Urothelium cell line (cell line): ENCODE data around the gene COX7A2.

Experiments
- DNase-seq: peaks from one replicate; pipeline ENCODE4 v3.0.0; 2011; ENCODE audit warnings: low spot score, mixed read lengths
- FAIRE-seq: peaks from 2 replicates; lab custom pipeline; 2011; peaks lifted over from hg19 to GRCh38; lab: Jason Lieb, UNC

Gene COX7A2

DNA sequence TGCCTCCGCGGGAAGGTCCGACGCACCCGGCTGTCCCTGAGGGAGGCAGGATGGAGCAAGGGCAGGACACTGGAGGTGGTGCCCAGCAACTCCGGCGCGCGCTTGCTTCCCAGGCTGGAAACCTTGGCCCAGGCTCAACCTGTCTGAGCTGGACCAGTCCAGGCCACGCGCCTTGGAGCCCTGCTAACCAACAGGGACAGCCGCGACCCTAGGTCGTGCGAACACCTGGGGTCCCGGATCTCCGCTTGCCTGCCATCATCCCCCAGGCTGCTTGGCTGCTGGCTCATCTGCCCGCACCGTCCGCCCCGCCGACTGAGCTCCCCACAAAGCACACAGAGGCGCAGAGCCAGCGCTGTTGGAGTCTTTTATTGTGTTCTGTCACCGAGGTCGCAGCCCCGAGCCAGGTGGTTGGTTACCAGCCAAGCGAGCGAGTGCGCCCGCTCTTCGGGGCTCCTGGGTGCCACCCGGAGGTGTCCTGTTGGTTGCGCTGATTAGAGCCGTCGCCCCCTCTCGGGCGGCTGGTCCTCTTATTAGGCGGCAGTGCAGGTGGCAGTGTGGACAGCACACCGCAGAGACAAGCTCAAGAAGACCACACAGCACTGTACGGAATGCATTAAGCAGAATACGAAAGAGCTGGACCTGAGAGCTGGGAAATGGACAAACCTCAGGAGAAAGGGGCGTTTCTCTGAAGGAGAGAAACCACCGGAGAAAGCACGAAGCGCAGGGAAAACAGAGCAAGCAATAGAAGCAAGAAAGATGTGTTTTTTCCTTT, 41.5 kb downstream of the COX7A2 start:
- no peak for FAIRE-seq

GRCh38 chr6:75201021-75201420, 42.6 kb downstream of the COX7A2 start:
- DNase-seq (no peak), FAIRE-seq (no peak)

More for the DNA sequence above, 41.5 kb downstream of the COX7A2 start:
- no peak for DNase-seq

DNA sequence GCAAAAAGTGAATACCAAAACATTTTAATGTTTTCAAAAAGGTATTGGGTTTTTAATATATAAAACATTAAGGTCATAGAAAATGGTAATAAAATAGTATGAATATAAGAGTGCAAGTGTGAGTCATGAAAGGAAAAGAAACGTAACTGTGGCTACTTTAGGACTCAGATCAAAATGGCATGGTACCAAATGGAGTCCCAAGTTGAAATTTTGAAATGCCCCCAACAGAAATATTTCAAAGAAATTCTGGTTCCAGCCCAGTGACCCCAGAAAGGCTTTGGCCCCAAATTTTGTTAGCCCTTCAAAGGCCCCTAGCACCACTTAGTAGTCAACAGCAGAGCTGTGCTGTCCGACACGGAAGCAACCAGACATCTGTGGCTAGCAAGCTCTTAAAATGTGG, 43.7 kb downstream of the COX7A2 start:
- no peak for FAIRE-seq

GRCh38 chr6:75196081-75196687, 47.4 kb downstream of the COX7A2 start:
- no peak for DNase-seq
- FAIRE-seq = no peak

More for the DNA sequence above, 43.7 kb downstream of the COX7A2 start:
- no peak for DNase-seq

- no peak for DNase-seq
- FAIRE-seq = no peak
Measured at GRCh38 chr6:75188221-75188925, 55.2 kb downstream of the COX7A2 start.
